Liver (tissue), 9 donors: ENCODE measurements around the gene HSD17B12. TPM values are rescaled to one million over a fixed set of nuclear protein-coding genes. Genes with fewer than 3 reads are reported as not detected.

Experiments
- DNase-seq: peaks from one replicate; pipeline ENCODE4 v3.0.0-alpha.2; 2017; ENCODE audit warnings: low spot score
- H3K27ac ChIP-seq, 2 donors: one replicate each; pipeline ENCODE4 v1.7.0; 2013; ENCODE audit warnings: inconsistent platforms in 2 of 2, low read length in 2 of 2, control low read depth in 1 of 2, low read depth in 1 of 2, mild to moderate bottlenecking in 1 of 2
- H3K27me3 ChIP-seq, 4 donors: one replicate each; pipeline versions ENCODE4 v1.6.1 to v1.7.0; 2013; ENCODE audit warnings: low read length in 3 of 4, inconsistent platforms in 1 of 4, mild to moderate bottlenecking in 1 of 4, moderate library complexity in 1 of 4; ENCODE audit not compliant: control insufficient read depth in 4 of 4, insufficient read depth in 4 of 4
- H3K36me3 ChIP-seq, 4 donors: one replicate each; pipeline versions ENCODE4 v1.6.1 to v1.7.0; 2013; ENCODE audit warnings: low read length in 3 of 4, mild to moderate bottlenecking in 3 of 4, low read depth in 1 of 4, moderate library complexity in 1 of 4; ENCODE audit not compliant: control insufficient read depth in 4 of 4, insufficient read depth in 3 of 4
- H3K4me1 ChIP-seq, 4 donors: one replicate each; pipeline versions ENCODE4 v1.6.1 to v1.7.0; 2013; ENCODE audit warnings: low read length in 3 of 4, mild to moderate bottlenecking in 3 of 4, moderate library complexity in 1 of 4; ENCODE audit not compliant: control insufficient read depth in 4 of 4, insufficient read depth in 4 of 4
- H3K4me3 ChIP-seq, 3 donors: one replicate each; pipeline versions ENCODE4 v1.6.1 to v1.7.0; 2013; ENCODE audit warnings: low read length in 3 of 3, control low read depth in 1 of 3, low read depth in 1 of 3, mild to moderate bottlenecking in 1 of 3
- H3K9ac ChIP-seq, 2 donors: one replicate each; pipeline ENCODE4 v1.7.0; 2013; ENCODE audit warnings: low read length in 2 of 2, mild to moderate bottlenecking in 2 of 2, moderate library complexity in 2 of 2, control low read depth in 1 of 2, low read depth in 1 of 2
- H3K9me3 ChIP-seq, 4 donors: one replicate each; pipeline versions ENCODE4 v1.6.1 to v1.7.0; 2013; ENCODE audit warnings: low read length in 3 of 4; ENCODE audit not compliant: control insufficient read depth in 4 of 4
- ATF3 ChIP-seq: IDR thresholded peaks from 2 replicates; pipeline ENCODE4 v1.6.1; 2016; ENCODE audit warnings: antibody characterized with exemption
- CTCF ChIP-seq: fragments of 150-350 bp; IDR thresholded peaks from 2 replicates; pipeline ENCODE4 v1.5.1; 2017; ENCODE audit warnings: improper control_type of control experiment, low read depth, low read length; ENCODE audit not compliant: missing input control
- EGR1 ChIP-seq, 2 donors: IDR thresholded peaks; 2 replicates each; pipeline ENCODE4 v1.6.1; 2016 to 2018; ENCODE audit warnings: antibody characterized with exemption in 2 of 2, low read depth in 2 of 2
- FOXA1 ChIP-seq: IDR thresholded peaks from 2 replicates; pipeline ENCODE4 v1.6.1; 2016; ENCODE audit warnings: antibody characterized with exemption
- FOXA2 ChIP-seq: IDR thresholded peaks from 2 replicates; pipeline ENCODE4 v1.6.1; 2016; ENCODE audit warnings: antibody characterized with exemption
- GABPA ChIP-seq, 2 donors: IDR thresholded peaks in 1 of 2; conservative IDR thresholded peaks in 1 of 2; 2 replicates each; pipeline ENCODE4 v1.6.1; 2016; ENCODE audit warnings: antibody characterized with exemption in 2 of 2, mild to moderate bottlenecking in 1 of 2, moderate library complexity in 1 of 2
- HNF4A ChIP-seq, 2 donors: conservative IDR thresholded peaks; 2 replicates each; pipeline ENCODE4 v1.6.1; 2016; ENCODE audit warnings: antibody characterized with exemption in 2 of 2, mild to moderate bottlenecking in 2 of 2
- HNF4G ChIP-seq: IDR thresholded peaks from 2 replicates; pipeline ENCODE4 v1.6.1; 2016; ENCODE audit warnings: antibody characterized with exemption
- JUND ChIP-seq, 2 donors: IDR thresholded peaks; 2 replicates each; pipeline ENCODE4 v1.6.1; 2016; ENCODE audit warnings: antibody characterized with exemption in 2 of 2
- MAX ChIP-seq: IDR thresholded peaks from 2 replicates; pipeline ENCODE4 v1.6.1; 2016; ENCODE audit warnings: antibody characterized with exemption
- NR2F2 ChIP-seq: IDR thresholded peaks from 2 replicates; pipeline ENCODE4 v1.6.1; 2016; ENCODE audit warnings: antibody characterized with exemption
- RAD21 ChIP-seq, 2 donors: IDR thresholded peaks; 2 replicates each; pipeline ENCODE4 v1.6.1; 2016; ENCODE audit warnings: antibody characterized with exemption in 2 of 2, mild to moderate bottlenecking in 2 of 2
- REST ChIP-seq: IDR thresholded peaks from 2 replicates; pipeline ENCODE4 v1.6.1; 2016; ENCODE audit warnings: antibody characterized with exemption, mild to moderate bottlenecking
- RXRA ChIP-seq, 2 donors: IDR thresholded peaks; 2 replicates each; pipeline ENCODE4 v1.6.1; 2017 to 2018; ENCODE audit warnings: antibody characterized with exemption in 2 of 2, mild to moderate bottlenecking in 1 of 2
- SP1 ChIP-seq: IDR thresholded peaks from 2 replicates; pipeline ENCODE4 v1.6.1; 2018; ENCODE audit warnings: antibody characterized with exemption, mild to moderate bottlenecking
- TAF1 ChIP-seq: conservative IDR thresholded peaks from 2 replicates; pipeline ENCODE4 v1.6.1; 2016; ENCODE audit warnings: antibody characterized with exemption, mild to moderate bottlenecking
- YY1 ChIP-seq: IDR thresholded peaks from 2 replicates; pipeline ENCODE4 v1.6.1; 2016; ENCODE audit warnings: antibody characterized with exemption, mild to moderate bottlenecking
- ZBTB33 ChIP-seq: IDR thresholded peaks from 2 replicates; pipeline ENCODE4 v1.6.1; 2016; ENCODE audit warnings: antibody characterized with exemption
- WGBS: extraction: QIAGEN DNeasy Blood & Tissue Kit; methylation state at CpG from one replicate; pipeline ENCODE4 v1.1.7; 2013; 5-methylcytosine and 5-hydroxymethylcytosine counted together
- polyA plus RNA-seq, 2 donors: library from polyadenylated mRNA; stranded (reverse) in 1 of 2; unstranded in 1 of 2; fragments of 200-250 nt in 1 of 2; fragments of >200 nt in 1 of 2; fragmentation: Nextera tagmentation in 1 of 2; extraction: Ambion mirVana in 1 of 2; gene quantifications; one replicate each; pipeline versions ENCODE4 v1.2.1 to v1.2.3, GENCODE V29; 2013 to 2015
- total RNA-seq, 2 donors: library from RNA; depleted of rRNA; stranded (reverse); fragments of >200 nt; gene quantifications; one replicate each; pipeline ENCODE4 v1.2.3, GENCODE V29; 2014
- donor health status: healthy.
- donor health status: healthy.
- donor health status: healthy.
- donor health status: healthy.
- donor health status: healthy.

The HSD17B12 gene
- total and polyA plus RNA-seq, 4 donors, result 50.3 to 126 (median 68.3) TPM

- WGBS, result 77% methylated on average over 3 of the region's 3 CpGs
- Histone ChIP-seq H3K4me3 (no peak overlapping the region), H3K9ac (no peak overlapping the region), H3K27ac (no peak overlapping the region), H3K27me3 (no peaks in the 10 kb centered on the region), H3K9me3 (peaks cover 0 to under 1% (median under 1%) of the 10 kb centered on the region in 4 donors), H3K36me3 (peaks cover 0 to 3% (median 1%) of the 10 kb centered on the region in 4 donors), H3K4me1 (no peaks in the 10 kb centered on the region)
- TF ChIP-seq EGR1 (IDR thresholded peaks at IDR 0.05; ENCODE audit: low read depth in 2 of 2) (no peak), FOXA2 (no peak), SP1 (no peak), YY1 (no peak), RXRA (IDR thresholded peaks at IDR 0.05) (no peak), MAX (no peak), GABPA (IDR thresholded peaks at IDR 0.05 in 1 of 2, conservative IDR thresholded peaks at IDR 0.05 in 1 of 2) (no peak), NR2F2 (no peak), ATF3 (no peak), JUND (IDR thresholded peaks at IDR 0.05) (no peak), RAD21 (IDR thresholded peaks at IDR 0.05) (no peak), REST (no peak), HNF4G (no peak), HNF4A (conservative IDR thresholded peaks at IDR 0.05) (no peak), FOXA1 (no peak), TAF1 (no peak), ZBTB33 (no peak), CTCF (no peak)
- DNase-seq, result no peak
Measured at GRCh38 chr11:43723617-43724016, 43.1 kb downstream of the HSD17B12 start.
